Measurements from ENCODE around the gene RNF212. TPM values are rescaled to one million over a fixed set of nuclear protein-coding genes. Genes with fewer than 3 reads are reported as not detected.

The RNF212 gene
- total and polyA plus RNA-seq, 12 donors: 0.21 to 2.1 (median 0.31) TPM; not detected in 4

GRCh38 chr4:1084796-1085403 is 28.5 kb downstream of the RNF212 start:
- Histone ChIP-seq H3K9me3 (peaks cover 0 to 17% (median 0%) of the 10 kb centered on the region in 11 donors), H3K4me3 (no peak overlapping the region), H3K36me3 (no peaks in the 10 kb centered on the region), H3K27me3 (peaks cover 0 to 54% (median 22%) of the 10 kb centered on the region in 7 donors), H3K27ac (no peak overlapping the region), H3K4me1 (peaks cover 0 to 14% (median 0%) of the 10 kb centered on the region in 9 donors)
- DNase-seq (no peak), ATAC-seq (no peak)
- TF ChIP-seq CTCF (IDR thresholded peaks at IDR 0.05): no peak
- intact Hi-C loops (cut with DNase I): no loop called here
- 79% methylated on average over 13 of the region's 13 CpGs for WGBS, 2 donors

GRCh38 chr4:1084394-1084793 is 29.0 kb downstream of the RNF212 start:
- no peak for ATAC-seq
- Histone ChIP-seq H3K4me3 (no peak overlapping the region), H3K9me3 (peaks cover 0 to 15% (median 0%) of the 10 kb centered on the region in 11 donors), H3K27ac (no peak overlapping the region), H3K4me1 (peaks cover 0 to 14% (median 0%) of the 10 kb centered on the region in 9 donors), H3K36me3 (no peaks in the 10 kb centered on the region), H3K27me3 (peaks cover 0 to 57% (median 27%) of the 10 kb centered on the region in 7 donors)
- TF ChIP-seq CTCF (IDR thresholded peaks at IDR 0.05): no peak
- 80 to 89% methylated on average over 6 to 7 of the region's 7 CpGs for WGBS, 2 donors
- DNase-seq: no peak
- intact Hi-C loops (cut with DNase I): no loop called here

- H3K4me3 ChIP-seq: no peak overlapping the region
- intact Hi-C loops (cut with DNase I): no loop called here
- no peaks in the 10 kb centered on the region for H3K9me3 ChIP-seq
- peaks cover 0 to 14% (median 0%) of the 10 kb centered on the region in 9 donors for H3K4me1 ChIP-seq
- WGBS, 2 donors: 74 to 81% methylated on average over 29 of the region's 29 CpGs
- no peak overlapping the region for H3K27ac ChIP-seq
- TF ChIP-seq CTCF (IDR thresholded peaks at IDR 0.05): no peak
- DNase-seq (peak; percentile 24 to 34), ATAC-seq (peak; percentile 43 to 96 (median 60))
- H3K36me3 ChIP-seq: no peaks in the 10 kb centered on the region
- peaks cover 0 to 56% (median 33%) of the 10 kb centered on the region in 7 donors for H3K27me3 ChIP-seq
Observed at GRCh38 chr4:1082215-1083182, 30.9 kb downstream of the RNF212 start.

GRCh38 chr4:1081689-1082040 is 31.7 kb downstream of the RNF212 start:
- Histone ChIP-seq H3K4me1 (peaks cover 0 to 14% (median 0%) of the 10 kb centered on the region in 9 donors), H3K4me3 (no peak overlapping the region), H3K36me3 (no peaks in the 10 kb centered on the region), H3K27me3 (peaks cover 0 to 62% (median 35%) of the 10 kb centered on the region in 7 donors), H3K9me3 (no peaks in the 10 kb centered on the region), H3K27ac (no peak overlapping the region)
- intact Hi-C loops (cut with DNase I): no loop called here
- TF ChIP-seq CTCF (IDR thresholded peaks at IDR 0.05): no peak
- 59 to 69% methylated on average over 8 of the region's 8 CpGs for WGBS, 2 donors
- DNase-seq (no peak), ATAC-seq (no peak)
